Upper lobe of right lung (tissue), 1 donor: Measurements from ENCODE around the gene PCDHGA9. TPM values are rescaled to one million over a fixed set of nuclear protein-coding genes. Genes with fewer than 3 reads are reported as not detected.
"Not testable (repeated sequence)": the region's sequence is repeated elsewhere in the genome, so short reads cannot be mapped to it uniquely, and the experiment has no call there.

Experiments
- ATAC-seq: fragments of 200-7000 bp; cut with Tn5 transposase; one replicate; pipeline ENCODE4 v1.9.1; 2020; ENCODE audit warnings: mild to moderate bottlenecking, moderate library complexity
- DNase-seq: peaks from one replicate; pipeline ENCODE4 v3.0.0-alpha.2; 2020
- H3K27ac ChIP-seq: fragments of 200-600 bp; one replicate; pipeline ENCODE4 v1.8.0; 2022
- H3K27me3 ChIP-seq: fragments of 200-600 bp; one replicate; pipeline ENCODE4 v1.8.0; 2022; ENCODE audit warnings: mild to moderate bottlenecking
- H3K36me3 ChIP-seq: fragments of 200-600 bp; one replicate; pipeline ENCODE4 v1.8.0; 2022
- H3K4me1 ChIP-seq: fragments of 200-600 bp; one replicate; pipeline ENCODE4 v1.8.0; 2022
- H3K4me3 ChIP-seq: fragments of 200-600 bp; one replicate; pipeline ENCODE4 v1.8.0; 2022; ENCODE audit warnings: mild to moderate bottlenecking
- H3K9me3 ChIP-seq: fragments of 200-600 bp; one replicate; pipeline ENCODE4 v1.8.0; 2022
- CTCF ChIP-seq: fragments of 200-600 bp; IDR thresholded peaks from one replicate; pipeline ENCODE4 v1.8.0; 2022; ENCODE audit warnings: antibody characterized with exemption
- intact Hi-C: fragments of 100-400 bp; cut with DNase I; formaldehyde crosslinking; loops from one replicate; pipeline ENCODE4 v1.11.0; 2022
- total RNA-seq: library from RNA; stranded (reverse); fragmentation: NEBNext Ultra II Directional; extraction: Animal tissue kit (Norgen Biotek cat#: 25700); gene quantifications from one replicate; pipeline ENCODE4 v1.2.1, GENCODE V29; 2021
- donor health status: DM: no; HTN: yes; CAD: no; lungs with severe emphysema.

The PCDHGA9 gene
- total RNA-seq, 1 donor from 2014 or later, result 5.4 TPM

GRCh38 chr5:141382469-141383294 lies 19.9 kb upstream of the PCDHGA9 start, which contains the start of gene PCDHGA7:
TSS of gene PCDHGA7 (plus strand) at chr5:141382742. CDS start at chr5:141382900, 158 bp downstream.
- peak; percentile 13 for TF ChIP-seq CTCF
- intact Hi-C loops, result no loop called here
- H3K9me3 ChIP-seq, result peaks cover 23% of the 10 kb centered on the region
- no peaks in the 10 kb centered on the region for H3K4me1 ChIP-seq
- H3K27me3 ChIP-seq, result peaks cover 11% of the 10 kb centered on the region
- peak within 1 kb of the TSS; percentile 20 for H3K4me3 ChIP-seq
- H3K27ac ChIP-seq, result no peak within 1 kb of the TSS
- ATAC-seq (peak; percentile 29), DNase-seq (no peak)
- H3K36me3 ChIP-seq, result no peaks in the 10 kb centered on the region

- ATAC-seq (no peak), DNase-seq (no peak)
- H3K9me3 ChIP-seq, result peaks cover 19% of the 10 kb centered on the region
- no peak overlapping the region for H3K27ac ChIP-seq
- intact Hi-C loops, result no loop called here
- no peaks in the 10 kb centered on the region for H3K4me1 ChIP-seq
- no peak for TF ChIP-seq CTCF
- H3K4me3 ChIP-seq, result no peak overlapping the region
- H3K36me3 ChIP-seq, result no peaks in the 10 kb centered on the region
- H3K27me3 ChIP-seq, result peaks cover 11% of the 10 kb centered on the region
These were observed 19.2 kb upstream of the PCDHGA9 start for GRCh38 chr5:141383345-141383744.

DNA sequence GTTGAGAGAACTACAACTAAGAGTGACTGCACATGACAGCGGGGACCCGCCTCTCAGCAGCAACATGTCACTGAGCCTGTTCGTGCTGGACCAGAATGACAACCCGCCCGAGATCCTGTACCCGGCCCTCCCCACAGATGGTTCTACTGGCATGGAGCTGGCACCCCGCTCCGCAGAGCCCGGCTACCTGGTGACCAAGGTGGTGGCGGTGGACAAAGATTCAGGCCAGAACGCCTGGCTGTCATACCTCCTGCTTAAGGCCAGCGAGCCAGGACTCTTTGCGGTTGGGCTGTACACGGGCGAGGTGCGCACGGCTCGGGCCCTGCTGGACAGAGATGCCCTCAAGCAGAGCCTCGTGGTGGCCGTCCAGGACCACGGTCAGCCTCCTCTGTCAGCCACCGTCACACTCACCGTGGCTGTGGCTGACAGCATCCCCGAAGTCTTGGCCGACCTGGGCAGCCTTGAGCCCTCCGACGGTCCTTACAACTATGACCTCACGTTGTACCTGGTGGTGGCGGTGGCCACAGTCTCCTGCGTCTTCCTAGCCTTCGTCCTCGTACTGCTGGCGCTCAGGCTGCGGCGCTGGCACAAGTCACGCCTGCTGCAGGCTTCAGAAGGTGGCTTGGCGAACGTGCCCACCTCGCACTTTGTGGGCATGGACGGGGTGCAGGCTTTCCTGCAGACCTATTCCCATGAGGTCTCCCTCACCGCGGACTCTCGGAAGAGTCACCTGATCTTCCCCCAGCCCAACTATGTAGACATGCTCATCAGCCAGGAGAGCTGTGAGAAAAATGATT lies 17.9 kb upstream of the PCDHGA9 start:
- H3K4me1 ChIP-seq, result no peaks in the 10 kb centered on the region
- intact Hi-C loops, result no loop called here
- no peak overlapping the region for H3K4me3 ChIP-seq
- DNase-seq, result no peak
- H3K9me3 ChIP-seq, result peaks cover 24% of the 10 kb centered on the region
- H3K27ac ChIP-seq, result no peak overlapping the region
- H3K27me3 ChIP-seq, result peaks cover 11% of the 10 kb centered on the region
- no peaks in the 10 kb centered on the region for H3K36me3 ChIP-seq
- ATAC-seq, result no peak
- no peak for TF ChIP-seq CTCF

DNA sequence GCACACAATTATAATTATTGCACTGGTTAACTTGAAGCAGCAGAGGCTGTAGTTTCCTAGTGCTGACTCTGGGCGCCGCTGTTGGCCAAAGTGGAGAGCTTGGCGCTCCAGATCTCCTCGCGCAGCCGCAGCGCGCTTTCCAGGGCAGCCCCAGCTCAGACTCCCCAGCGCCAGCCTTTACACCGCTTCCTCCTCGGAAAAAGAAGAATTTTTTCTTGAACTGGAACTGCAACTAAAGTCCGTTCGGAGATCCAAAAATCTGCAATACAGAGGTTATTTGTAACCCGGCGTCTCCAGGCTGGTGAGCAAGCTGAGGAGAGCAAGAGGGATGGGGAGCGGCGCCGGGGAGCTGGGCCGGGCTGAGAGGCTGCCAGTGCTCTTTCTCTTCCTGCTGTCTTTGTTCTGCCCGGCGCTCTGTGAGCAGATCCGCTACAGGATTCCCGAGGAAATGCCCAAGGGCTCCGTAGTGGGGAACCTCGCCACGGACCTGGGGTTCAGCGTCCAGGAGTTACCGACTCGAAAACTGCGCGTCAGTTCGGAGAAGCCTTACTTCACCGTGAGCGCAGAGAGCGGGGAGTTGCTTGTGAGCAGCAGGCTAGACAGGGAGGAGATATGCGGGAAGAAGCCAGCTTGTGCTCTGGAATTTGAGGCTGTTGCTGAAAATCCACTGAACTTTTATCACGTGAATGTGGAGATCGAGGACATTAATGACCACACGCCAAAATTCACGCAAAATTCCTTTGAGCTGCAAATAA lies 14.8 kb upstream of the PCDHGA9 start, which contains the start of gene PCDHGB4:
Gene PCDHGB4 (plus strand): TSS at position 142 of the 755 bp plus-strand sequence. CDS start 187 bp downstream, at position 329.
- H3K9me3 ChIP-seq, result peaks cover 31% of the 10 kb centered on the region
- H3K36me3 ChIP-seq, H3K4me3 ChIP-seq, H3K4me1 ChIP-seq, intact Hi-C loops, H3K27ac ChIP-seq, H3K27me3 ChIP-seq: not testable (repeated sequence)
- DNase-seq (peak; percentile 74), ATAC-seq (peak; percentile 92)
- peak; percentile 42 for TF ChIP-seq CTCF

GRCh38 chr5:141388661-141389060 lies 13.9 kb upstream of the PCDHGA9 start:
- H3K27ac ChIP-seq, result no peak overlapping the region
- DNase-seq (no peak), ATAC-seq (no peak)
- peaks cover 10% of the 10 kb centered on the region for H3K27me3 ChIP-seq
- intact Hi-C loops, result no loop called here
- H3K4me3 ChIP-seq, result no peak overlapping the region
- peaks cover 40% of the 10 kb centered on the region for H3K9me3 ChIP-seq
- H3K36me3 ChIP-seq, result no peaks in the 10 kb centered on the region
- H3K4me1 ChIP-seq, result no peaks in the 10 kb centered on the region
- TF ChIP-seq CTCF, result no peak
